Measurements from ENCODE around the gene CCNF.
A peak's percentile ranks its signal among the peaks of the same experiment; 100 is the strongest.
"Not testable (repeated sequence)": the region's sequence is repeated elsewhere in the genome, so short reads cannot be mapped to it uniquely, and the experiment has no call there.

CCNF gene

GRCh38 chr16:2429034-2429770 lies at the start of gene CCNF:
TSS of gene CCNF (plus strand) at chr16:2429447. CDS start at chr16:2429482, 35 bp downstream.
- peak; percentile 98 for DNase-seq

GRCh38 chr16:2383501-2383900 lies 45.7 kb upstream of the CCNF start:
- no peak for DNase-seq

- DNase-seq = no peak
These were observed 44.8 kb upstream of the CCNF start for GRCh38 chr16:2384426-2384825.

GRCh38 chr16:2385190-2385836 lies 43.9 kb upstream of the CCNF start:
- no peak for DNase-seq

- DNase-seq = not testable (repeated sequence)
These were observed 43.3 kb upstream of the CCNF start for GRCh38 chr16:2385982-2386381.

- no peak for DNase-seq
These were observed 42.3 kb upstream of the CCNF start for GRCh38 chr16:2386990-2387389.

- DNase-seq = no peak
These were observed 40.9 kb upstream of the CCNF start for GRCh38 chr16:2388139-2388874.

- DNase-seq = no peak
These were observed 40.3 kb upstream of the CCNF start for GRCh38 chr16:2388875-2389433.

GRCh38 chr16:2392025-2392424 lies 37.2 kb upstream of the CCNF start:
- no peak for DNase-seq

- DNase-seq = no peak
These were observed 30.7 kb upstream of the CCNF start for GRCh38 chr16:2398520-2398919.

GRCh38 chr16:2404099-2404498 lies 25.1 kb upstream of the CCNF start:
- DNase-seq = no peak

- DNase-seq = no peak
These were observed 14.2 kb upstream of the CCNF start for GRCh38 chr16:2415085-2415484.

GRCh38 chr16:2420035-2420434 lies 9.2 kb upstream of the CCNF start:
- DNase-seq = no peak

- DNase-seq = no peak
These were observed 7.0 kb upstream of the CCNF start for GRCh38 chr16:2422123-2422867.

- no peak for DNase-seq
These were observed 4.9 kb upstream of the CCNF start for GRCh38 chr16:2424061-2425007.

GRCh38 chr16:2425008-2425518 lies 4.2 kb upstream of the CCNF start:
- DNase-seq = no peak

GRCh38 chr16:2425825-2426430 lies 3.3 kb upstream of the CCNF start:
- DNase-seq = no peak

- DNase-seq = no peak
These were observed 2.3 kb upstream of the CCNF start for GRCh38 chr16:2426941-2427361.

- DNase-seq = no peak
These were observed 1.7 kb upstream of the CCNF start for GRCh38 chr16:2427526-2427925.

- DNase-seq = no peak
These were observed 1.0 kb upstream of the CCNF start for GRCh38 chr16:2428051-2428783.

GRCh38 chr16:2428784-2429033 lies 538 bp upstream of the CCNF start:
- no peak for DNase-seq
